ENCODE data around the gene MECP2. TPM values are rescaled to one million over a fixed set of nuclear protein-coding genes. Genes with fewer than 3 reads are reported as not detected.

The MECP2 gene
- total and polyA plus RNA-seq, 12 donors: 16.9 to 67.7 (median 53.2) TPM

- Histone ChIP-seq H3K4me3 (no peak overlapping the region), H3K4me1 (replicated peaks in 1 of 2) (peaks cover 19 to 48% of the 10 kb centered on the region in 2 donors), H3K27me3 (peaks cover 5% of the 10 kb centered on the region), H3K9me3 (replicated peaks in 1 of 3) (no peaks in the 10 kb centered on the region), H3K36me3 (replicated peaks in 1 of 2) (no peaks in the 10 kb centered on the region), H3K27ac (peak overlapping the region in 4 of 5 donors; percentile 5 to 72 (median 68))
- 37 to 57% (median 53%) methylated on average over 6 of the region's 6 CpGs for WGBS, 4 donors
- intact Hi-C loops (cut with DNase I): no loop called here
- no peak for DNase-seq
- TF ChIP-seq CTCF (IDR thresholded peaks at IDR 0.05) (no peak), POLR2A (IDR thresholded peaks at IDR 0.05) (no peak)
Measured at GRCh38 chrX:154083126-154083517, 14.4 kb downstream of the MECP2 start.

- peak in 2 of 7 donors; percentile 32 for DNase-seq
- no peaks in the 10 kb centered on the region for H3K36me3 ChIP-seq (replicated peaks in 1 of 2)
- peaks cover 5% of the 10 kb centered on the region for H3K27me3 ChIP-seq
- intact Hi-C loops (cut with DNase I): no loop called here
- H3K4me3 ChIP-seq: no peak overlapping the region
- no peaks in the 10 kb centered on the region for H3K9me3 ChIP-seq (replicated peaks in 1 of 3)
- WGBS, 4 donors: 14 to 51% (median 42%) methylated on average over 9 to 11 of the region's 11 CpGs
- H3K4me1 ChIP-seq (replicated peaks in 1 of 2): peaks cover 19 to 48% of the 10 kb centered on the region in 2 donors
- peak overlapping the region in 4 of 5 donors; percentile 5 to 72 (median 68) for H3K27ac ChIP-seq
- no peak for TF ChIP-seq CTCF (IDR thresholded peaks at IDR 0.05)
- TF ChIP-seq POLR2A (IDR thresholded peaks at IDR 0.05): no peak
Measured at GRCh38 chrX:154082396-154083125, 15.0 kb downstream of the MECP2 start.

- no peaks in the 10 kb centered on the region for H3K36me3 ChIP-seq (replicated peaks in 1 of 2)
- no peak overlapping the region for H3K4me3 ChIP-seq
- no peaks in the 10 kb centered on the region for H3K9me3 ChIP-seq (replicated peaks in 1 of 3)
- H3K27ac ChIP-seq: no peak overlapping the region
- no peak for TF ChIP-seq POLR2A (IDR thresholded peaks at IDR 0.05)
- no peak for TF ChIP-seq CTCF (IDR thresholded peaks at IDR 0.05)
- no peaks in the 10 kb centered on the region for H3K27me3 ChIP-seq
- 88 to 92% (median 90%) methylated on average over 4 of the region's 4 CpGs for WGBS, 4 donors
- DNase-seq: no peak
- intact Hi-C loops (cut with DNase I): no loop called here
- H3K4me1 ChIP-seq (replicated peaks in 1 of 2): peaks cover 7 to 26% of the 10 kb centered on the region in 2 donors
Measured at GRCh38 chrX:154077101-154077500, 20.4 kb downstream of the MECP2 start.

- Histone ChIP-seq H3K4me1 (replicated peaks in 1 of 2) (peaks cover 0 to 12% of the 10 kb centered on the region in 2 donors), H3K27ac (peak overlapping the region in 2 of 5 donors; percentile 8 to 51), H3K9me3 (replicated peaks in 1 of 3) (no peaks in the 10 kb centered on the region), H3K27me3 (no peaks in the 10 kb centered on the region), H3K4me3 (no peak overlapping the region), H3K36me3 (replicated peaks in 1 of 2) (no peaks in the 10 kb centered on the region)
- TF ChIP-seq POLR2A (IDR thresholded peaks at IDR 0.05) (peak in 1 of 2 donors; percentile 16), CTCF (IDR thresholded peaks at IDR 0.05) (no peak)
- 41 to 68% (median 49%) methylated on average over 3 of the region's 3 CpGs for whole genome bisulfite sequencing, 4 donors
- DNase-seq: no peak
- intact Hi-C loops (cut with DNase I): no loop called here
Measured at GRCh38 chrX:154074199-154074598, 23.3 kb downstream of the MECP2 start.
